ENCODE data around the gene DDIT3.

DDIT3 gene

DNA sequence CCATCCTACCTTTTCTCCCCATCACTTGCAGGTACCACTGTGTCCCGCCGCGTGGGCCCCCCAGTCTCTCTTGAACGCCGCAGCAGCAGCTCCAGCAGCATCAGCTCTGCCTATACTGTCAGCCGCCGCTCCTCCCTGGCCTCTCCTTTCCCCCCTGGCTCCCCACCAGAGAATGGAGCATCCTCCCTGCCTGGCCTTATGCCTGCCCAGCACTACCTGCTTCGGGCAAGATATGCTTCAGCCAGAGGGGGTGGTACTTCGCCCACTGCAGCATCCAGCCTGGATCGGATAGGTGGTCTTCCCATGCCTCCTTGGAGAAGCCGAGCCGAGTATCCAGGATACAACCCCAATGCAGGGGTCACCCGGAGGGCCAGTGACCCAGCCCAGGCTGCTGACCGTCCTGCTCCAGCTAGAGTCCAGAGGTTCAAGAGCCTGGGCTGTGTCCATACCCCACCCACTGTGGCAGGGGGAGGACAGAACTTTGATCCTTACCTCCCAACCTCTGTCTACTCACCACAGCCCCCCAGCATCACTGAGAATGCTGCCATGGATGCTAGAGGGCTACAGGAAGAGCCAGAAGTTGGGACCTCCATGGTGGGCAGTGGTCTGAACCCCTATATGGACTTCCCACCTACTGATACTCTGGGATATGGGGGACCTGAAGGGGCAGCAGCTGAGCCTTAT lies 49.9 kb downstream of the DDIT3 start:
- DNase-seq (ENCODE audit: low read depth in 3 of 3, low spot score in 1 of 3): no peak

DNA sequence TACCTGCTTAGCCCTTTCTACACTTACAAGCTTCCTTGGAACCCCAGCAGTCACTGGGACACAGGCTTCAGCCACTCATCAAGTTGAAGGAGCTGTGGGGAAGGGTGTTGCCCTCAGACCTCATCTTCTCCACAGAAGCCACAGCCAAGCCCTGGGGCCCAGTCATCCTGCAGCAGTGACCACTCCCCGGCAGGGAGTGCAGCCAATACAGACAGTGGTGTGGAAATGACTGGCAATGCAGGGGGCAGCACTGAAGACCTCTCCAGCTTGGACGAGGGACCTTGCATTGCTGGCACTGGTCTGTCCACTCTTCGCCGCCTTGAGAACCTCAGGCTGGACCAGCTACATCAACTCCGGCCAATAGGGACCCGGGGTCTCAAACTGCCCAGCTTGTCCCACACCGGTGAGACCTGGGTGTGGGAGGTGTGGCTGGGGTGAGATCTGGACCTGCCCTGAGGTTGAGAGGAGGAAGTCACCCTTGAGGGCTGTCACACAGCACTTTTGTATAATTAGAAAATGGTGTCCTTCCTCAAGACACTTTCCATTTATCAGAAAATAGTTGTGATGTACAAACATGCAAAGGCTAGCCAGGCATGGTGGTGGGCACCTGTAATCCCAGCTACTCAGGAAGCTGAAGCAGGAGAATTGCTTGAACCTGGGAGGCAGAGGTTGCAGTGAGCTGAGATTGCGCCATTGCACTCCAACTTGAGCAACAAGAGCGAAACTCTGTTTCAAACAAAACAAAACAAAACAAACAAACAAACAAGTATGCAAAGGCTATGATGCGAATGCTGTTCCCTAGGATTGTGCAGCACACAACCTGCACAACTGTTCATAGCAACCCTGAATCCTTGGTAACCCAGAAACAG lies 50.8 kb downstream of the DDIT3 start:
- DNase-seq (ENCODE audit: low read depth in 3 of 3, low spot score in 1 of 3): no peak

DNA sequence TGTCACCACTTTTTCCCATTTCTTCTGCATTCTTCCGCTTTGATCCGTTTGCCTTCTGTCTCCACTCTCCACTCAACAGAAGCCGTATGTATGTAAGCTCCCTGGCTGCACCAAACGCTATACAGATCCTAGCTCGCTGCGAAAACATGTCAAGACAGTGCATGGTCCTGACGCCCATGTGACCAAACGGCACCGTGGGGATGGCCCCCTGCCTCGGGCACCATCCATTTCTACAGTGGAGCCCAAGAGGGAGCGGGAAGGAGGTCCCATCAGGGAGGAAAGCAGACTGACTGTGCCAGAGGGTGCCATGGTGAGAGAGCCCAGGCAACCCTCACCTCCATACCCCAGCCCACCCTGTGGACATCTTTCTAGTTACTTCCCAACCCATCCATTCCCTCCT lies 52.4 kb downstream of the DDIT3 start:
- no peak for DNase-seq (ENCODE audit: low read depth in 3 of 3, low spot score in 1 of 3)

DNA sequence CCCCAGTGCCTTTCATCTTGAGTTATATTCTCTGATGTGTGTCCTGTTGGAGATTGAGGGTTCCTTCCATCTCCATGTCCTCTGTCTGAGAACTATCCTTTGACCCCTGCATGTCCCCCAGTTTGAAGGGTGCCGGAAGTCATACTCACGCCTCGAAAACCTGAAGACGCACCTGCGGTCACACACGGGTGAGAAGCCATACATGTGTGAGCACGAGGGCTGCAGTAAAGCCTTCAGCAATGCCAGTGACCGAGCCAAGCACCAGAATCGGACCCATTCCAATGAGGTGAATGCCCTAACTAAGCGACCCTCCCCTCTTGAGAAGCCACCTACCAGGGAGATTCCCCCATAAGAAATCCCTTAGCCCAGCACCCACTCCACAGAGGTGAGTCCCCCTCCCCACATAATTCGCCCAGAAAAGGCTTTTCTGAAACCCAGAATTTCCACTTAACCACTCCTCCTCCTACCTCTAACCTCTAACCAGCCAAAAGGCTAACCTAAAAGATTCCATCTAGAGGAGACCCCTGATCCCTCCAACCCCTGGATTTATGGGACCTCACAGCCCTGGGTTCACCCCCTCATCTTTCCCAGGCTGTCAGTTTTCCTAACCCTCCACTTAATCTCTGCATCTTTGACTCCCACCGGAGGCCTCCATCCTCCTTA lies 53.0 kb downstream of the DDIT3 start:
- DNase-seq (ENCODE audit: low read depth in 3 of 3, low spot score in 1 of 3): no peak
